ENCODE measurements around the gene PLEKHH2.
"Not testable (repeated sequence)": the region's sequence is repeated elsewhere in the genome, so short reads cannot be mapped to it uniquely, and the experiment has no call there.

PLEKHH2 gene

GRCh38 chr2:43637030-43637803 lies at the start of gene PLEKHH2:
PLEKHH2 (plus strand) TSS chr2:43637260; CDS start chr2:43644674, 7,414 bp downstream.
- DNase-seq, result no peak

DNA sequence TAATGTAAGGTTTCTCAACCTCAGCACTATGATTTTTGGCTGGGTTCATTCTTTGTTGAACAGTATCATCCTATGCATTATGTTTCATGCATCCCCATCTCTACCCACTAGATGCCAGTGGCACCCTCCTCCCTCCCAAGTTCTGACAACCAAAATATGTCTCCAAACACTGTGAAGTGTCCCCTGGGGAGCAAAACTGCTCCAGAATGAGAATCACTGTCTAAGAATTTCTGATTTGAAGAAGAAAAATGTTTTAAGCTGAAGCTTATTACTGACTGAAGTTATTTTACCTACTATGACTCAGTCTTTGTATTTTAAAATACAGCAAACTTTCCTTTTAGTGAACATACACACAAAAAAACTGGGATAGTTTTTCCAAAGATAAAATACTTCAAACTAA lies 44.6 kb upstream of the PLEKHH2 start:
- no peak for DNase-seq

DNA sequence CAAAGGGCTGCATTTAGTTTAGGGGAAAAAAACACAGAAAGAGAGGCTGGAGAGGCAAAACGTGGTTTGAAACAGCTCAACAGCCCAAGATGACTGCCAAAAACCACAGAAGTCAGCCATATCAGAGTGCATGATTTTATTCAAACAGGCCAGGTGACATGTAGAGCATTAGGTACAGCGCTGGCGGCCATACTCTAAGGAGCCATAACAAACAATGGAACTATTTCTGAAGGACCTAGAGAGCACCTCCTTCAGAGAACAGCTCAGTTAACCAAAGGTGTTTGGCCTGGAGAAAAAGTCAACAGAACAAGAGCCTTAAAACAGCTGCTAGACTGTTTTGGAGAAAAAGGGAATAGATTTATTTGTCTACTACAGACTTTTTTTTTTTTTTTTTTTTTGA lies 43.8 kb upstream of the PLEKHH2 start:
- DNase-seq, result no peak

GRCh38 chr2:43594875-43595274 lies 42.2 kb upstream of the PLEKHH2 start:
- no peak for DNase-seq

GRCh38 chr2:43595603-43596412 lies 41.3 kb upstream of the PLEKHH2 start, which contains the start of gene THADA:
THADA (minus strand) TSS chr2:43596038; CDS start chr2:43592392, 3,646 bp downstream.
- DNase-seq, result peak; percentile 91

- DNase-seq, result not testable (repeated sequence)
Observed at GRCh38 chr2:43600596-43600995, 36.5 kb upstream of the PLEKHH2 start.

GRCh38 chr2:43604674-43605073 lies 32.4 kb upstream of the PLEKHH2 start:
- DNase-seq, result no peak

GRCh38 chr2:43605079-43605655 lies 31.9 kb upstream of the PLEKHH2 start:
- no peak for DNase-seq

- no peak for DNase-seq
Observed at GRCh38 chr2:43605851-43606250, 31.2 kb upstream of the PLEKHH2 start.

DNA sequence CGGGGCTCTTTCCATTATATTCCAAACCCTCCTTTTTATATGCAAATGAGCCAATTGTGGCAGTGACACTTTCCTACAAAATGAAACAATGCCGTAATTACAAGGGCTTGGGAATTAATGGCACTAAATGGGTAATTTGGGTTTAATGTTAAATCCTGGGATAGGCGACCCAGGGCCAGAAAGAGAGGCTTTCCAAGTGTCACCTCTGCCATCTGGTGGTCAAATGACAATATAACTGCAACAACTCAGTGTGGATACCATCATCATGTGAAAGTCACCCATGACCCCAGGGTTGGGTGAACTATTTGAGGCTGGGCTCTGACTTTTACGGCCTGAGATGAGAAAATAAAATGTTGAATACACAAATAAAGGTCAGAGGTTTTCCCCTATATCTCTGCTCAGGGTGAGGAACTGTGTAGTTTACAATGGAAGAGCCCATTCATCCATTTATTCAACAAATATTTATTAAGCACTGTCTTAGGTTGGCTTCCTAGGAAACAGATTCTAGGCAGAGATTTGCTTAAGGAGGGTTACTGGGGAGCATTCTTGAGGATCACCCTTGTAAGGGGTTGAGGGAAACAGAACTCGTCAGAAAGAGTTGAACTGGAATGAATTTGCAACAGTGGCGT lies 27.7 kb upstream of the PLEKHH2 start:
- DNase-seq, result no peak

DNA sequence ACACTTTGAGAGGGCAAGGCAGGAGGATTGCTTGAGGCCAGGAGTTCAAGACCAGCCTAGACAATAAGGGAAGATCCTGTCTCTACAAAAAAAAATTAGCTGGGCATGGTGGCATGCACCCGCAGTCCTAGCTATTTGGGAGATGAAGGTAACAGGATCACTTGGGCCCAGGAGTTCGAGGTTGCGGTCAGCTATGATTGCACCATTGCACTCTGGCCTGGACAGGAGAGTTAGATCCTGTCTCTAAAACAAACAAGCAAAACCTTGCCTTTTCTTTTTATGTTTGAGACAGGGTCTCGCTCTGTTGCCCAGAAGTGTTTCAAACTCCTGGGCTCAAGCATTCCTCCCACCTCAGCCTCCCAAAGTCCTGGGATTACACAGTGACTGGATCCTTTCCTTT lies 26.7 kb upstream of the PLEKHH2 start:
- DNase-seq, result no peak

DNA sequence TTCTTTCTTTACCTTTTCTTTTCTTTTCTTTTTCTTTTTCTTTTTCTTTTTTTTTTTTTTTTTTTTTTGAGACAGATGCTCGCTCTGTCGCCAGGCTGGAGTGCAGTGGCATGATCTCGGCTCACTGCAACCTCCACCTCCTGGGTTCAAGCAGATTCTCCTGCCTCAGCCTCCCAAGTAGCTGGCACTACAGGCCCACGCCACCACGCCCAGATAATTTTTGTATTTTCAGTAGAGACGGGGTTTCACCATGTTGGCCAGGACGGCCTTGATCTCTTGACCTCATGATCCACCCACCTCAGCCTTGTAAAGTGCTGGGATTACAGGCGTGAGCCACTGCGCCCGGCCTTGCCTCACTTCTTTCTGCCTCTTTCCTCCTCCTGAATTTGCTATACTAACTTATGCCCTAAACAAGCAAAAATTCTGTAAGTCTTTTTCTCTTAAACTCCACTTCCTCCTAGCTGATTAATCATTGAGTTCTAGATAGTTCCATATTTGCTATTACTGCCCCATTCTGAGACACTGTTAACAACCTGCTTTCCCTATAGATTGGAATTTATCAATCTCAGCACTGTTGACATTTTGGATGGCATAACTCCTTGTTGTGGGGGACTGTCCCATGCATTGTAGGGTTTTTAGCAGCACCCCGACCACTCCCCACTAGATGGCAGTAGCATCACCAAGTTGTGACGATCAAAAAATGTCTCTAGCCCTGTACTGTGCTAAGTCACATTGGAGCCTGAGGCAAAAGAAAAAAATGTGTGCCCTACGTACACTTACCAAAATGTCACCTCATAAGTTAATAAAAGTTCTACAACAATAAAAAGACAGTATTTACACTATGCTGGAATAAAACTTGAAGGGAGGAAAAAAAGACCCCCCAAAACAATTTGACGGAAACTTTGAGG lies 24.8 kb upstream of the PLEKHH2 start:
- DNase-seq, result no peak

DNA sequence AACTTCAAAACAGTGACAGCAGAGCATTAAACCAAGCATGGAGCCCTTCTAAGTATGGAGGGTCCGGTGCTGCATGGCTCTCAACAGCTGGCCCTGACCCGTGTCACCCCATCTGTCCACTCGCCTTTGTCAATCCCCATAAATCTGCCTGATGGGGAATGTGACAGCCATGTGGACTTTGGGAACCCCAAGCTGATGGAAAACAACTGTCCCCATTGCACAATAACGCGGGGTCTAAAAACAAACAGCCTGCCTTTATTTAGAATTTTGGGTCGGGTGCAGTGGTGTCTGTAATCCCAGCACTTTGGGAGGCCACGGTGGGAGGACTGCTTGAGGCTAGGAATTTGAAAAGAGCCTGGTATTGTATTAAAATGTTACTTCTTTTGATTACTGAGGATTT lies 24.1 kb upstream of the PLEKHH2 start:
- no peak for DNase-seq

DNA sequence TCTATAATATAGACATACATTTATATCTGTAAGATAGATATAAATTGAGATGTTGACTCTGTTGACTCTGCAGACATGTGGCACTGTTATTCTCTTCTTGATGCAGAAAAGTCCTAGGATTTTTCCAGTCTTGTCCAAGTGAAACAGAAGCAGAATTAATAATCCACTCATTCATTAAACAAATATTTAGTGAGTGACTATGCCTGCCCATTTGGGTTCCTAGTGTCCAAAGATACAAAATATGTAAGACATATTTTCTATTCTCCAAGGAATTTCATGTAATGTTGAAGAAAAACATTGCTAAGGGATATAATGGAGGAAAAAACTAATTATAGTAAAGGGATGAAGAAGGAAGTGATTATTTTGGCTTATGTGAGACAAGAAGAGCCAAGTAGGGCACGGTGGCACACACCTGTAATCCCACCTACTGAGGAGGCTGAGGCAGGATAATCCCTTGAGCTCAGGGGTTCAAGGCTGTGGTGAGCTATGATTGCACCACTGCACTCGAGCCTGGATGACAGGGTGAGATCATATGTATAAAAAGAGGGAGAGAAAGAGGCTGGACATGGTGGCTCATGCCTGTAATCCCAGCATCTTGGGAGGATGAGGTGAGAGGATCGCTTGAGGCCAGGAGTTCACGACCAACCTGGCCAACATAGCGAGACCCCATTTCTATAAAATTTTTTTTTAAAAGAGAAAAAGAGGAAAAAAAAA lies 19.9 kb upstream of the PLEKHH2 start:
- DNase-seq, result no peak

GRCh38 chr2:43619511-43619910 lies 17.5 kb upstream of the PLEKHH2 start:
- DNase-seq, result no peak

DNA sequence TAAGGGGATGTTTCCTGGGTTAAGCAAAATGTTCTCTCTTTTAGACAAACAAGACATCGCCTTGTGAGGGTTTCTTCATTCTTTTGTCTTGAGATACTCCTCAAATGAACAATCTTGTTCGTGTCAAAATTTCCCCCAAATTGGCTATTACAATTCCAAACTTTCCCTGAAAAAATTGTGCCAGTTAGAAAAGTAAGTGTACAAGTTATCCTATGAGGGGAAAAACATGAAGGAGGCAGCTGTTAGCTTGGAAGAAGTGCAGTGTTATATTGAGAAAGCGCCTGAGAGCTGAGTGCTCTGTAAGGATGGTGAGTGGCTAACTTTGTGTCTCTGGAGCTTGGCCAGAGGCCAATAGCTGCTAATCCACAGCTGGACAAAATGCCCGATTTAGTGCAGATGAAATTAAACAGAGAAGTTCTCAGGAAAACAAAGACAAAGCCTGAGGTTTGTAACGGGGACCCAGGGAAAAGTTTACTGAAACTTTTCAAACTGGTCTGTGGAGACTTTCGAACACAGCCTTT lies 14.1 kb upstream of the PLEKHH2 start:
- DNase-seq, result no peak

DNA sequence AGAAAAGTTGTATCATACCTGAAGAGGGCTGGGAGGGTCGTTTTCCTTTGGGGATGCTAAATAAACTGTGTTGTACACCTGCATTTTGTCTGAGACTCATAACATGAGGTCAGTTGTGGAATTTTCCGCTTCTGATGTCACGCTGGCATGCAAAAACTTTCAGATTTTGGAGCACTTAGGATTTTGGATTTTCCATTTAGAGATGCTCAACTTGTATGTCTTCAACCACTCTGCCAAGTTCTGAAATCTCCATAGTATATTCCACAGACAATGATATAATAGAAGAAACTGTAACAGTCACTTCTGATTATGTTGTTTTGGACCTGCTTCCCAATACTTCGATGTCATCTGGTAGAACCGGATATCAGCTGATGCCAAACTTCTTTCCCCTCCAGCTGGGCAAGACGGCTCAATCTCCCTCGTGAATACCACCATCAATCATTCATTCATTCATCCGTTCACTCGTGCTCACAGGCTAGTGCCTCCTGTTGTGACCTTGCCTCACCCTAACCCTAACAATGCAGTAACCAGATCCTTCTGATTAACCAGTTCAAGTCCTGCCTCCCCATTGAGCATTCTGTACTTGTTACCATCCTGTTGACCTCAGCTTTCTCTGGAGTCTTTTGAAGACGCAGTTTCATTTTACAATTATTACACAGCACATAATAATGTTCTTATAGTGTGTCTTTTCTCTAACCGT lies 5.3 kb upstream of the PLEKHH2 start:
- no peak for DNase-seq

DNA sequence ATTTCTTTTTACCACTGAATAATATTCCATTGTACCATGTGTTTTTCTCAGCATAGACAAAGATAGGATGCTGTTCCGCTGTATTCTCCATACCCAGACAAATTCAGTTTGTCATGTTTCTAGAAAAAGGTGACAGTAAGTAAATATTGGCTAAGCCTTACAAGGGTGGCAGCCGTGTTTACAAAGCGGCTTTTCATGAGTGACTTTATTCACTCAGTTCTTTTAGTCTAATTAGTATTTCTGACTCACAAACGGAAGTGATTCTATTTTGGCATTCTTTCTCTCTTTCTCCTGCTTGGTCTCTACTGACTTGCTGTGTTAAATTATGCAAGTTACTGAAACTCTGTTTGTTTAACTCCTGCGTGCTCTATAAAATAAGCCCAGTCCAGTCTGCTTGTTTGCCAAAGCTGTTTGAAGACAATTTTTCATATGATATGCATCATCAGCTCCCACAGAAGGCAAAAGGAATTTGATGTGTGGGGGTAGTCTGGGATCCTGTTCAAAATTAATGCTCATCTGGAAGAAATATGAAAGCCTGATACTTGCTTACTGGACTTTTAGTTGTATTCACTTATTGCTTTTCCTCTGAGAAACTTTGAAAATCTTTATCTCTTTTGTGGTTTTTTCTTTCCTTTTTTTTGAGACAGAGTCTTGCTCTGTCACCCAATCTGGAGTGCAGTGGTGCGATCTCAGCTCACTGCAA lies 2.3 kb upstream of the PLEKHH2 start:
- DNase-seq, result no peak

- not testable (repeated sequence) for DNase-seq
Observed at GRCh38 chr2:43636153-43636552, 907 bp upstream of the PLEKHH2 start.

DNA sequence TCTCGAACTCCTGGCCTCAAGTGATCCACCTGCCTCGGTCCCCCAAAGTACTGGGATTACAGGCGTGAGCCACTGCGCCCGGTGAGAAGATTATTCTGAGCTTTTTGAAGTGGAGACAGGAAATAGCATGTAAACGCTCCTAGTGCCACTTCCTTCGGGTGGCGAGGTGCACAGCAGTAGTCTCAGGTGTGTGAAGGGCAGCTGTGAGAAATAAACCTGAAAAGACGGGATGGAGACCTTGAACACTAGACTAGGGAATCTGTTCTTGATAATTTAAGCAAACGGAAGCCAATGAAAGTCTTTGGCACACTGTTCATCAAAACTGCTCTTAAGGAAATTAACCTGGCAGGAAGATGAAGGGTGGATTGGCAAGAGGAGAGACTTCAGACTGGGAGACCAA lies 439 bp upstream of the PLEKHH2 start:
- DNase-seq, result no peak
